ENCODE measurements around the gene SUSD6. TPM values are rescaled to one million over a fixed set of nuclear protein-coding genes. Genes with fewer than 3 reads are reported as not detected.
"Not testable (repeated sequence)": the region's sequence is repeated elsewhere in the genome, so short reads cannot be mapped to it uniquely, and the experiment has no call there.

SUSD6 gene
- polyA plus RNA-seq, 3 donors, result 9.1 to 24.4 (median 10.7) TPM

GRCh38 chr14:69696633-69697557 lies 85.5 kb downstream of the SUSD6 start:
- no peak overlapping the region for H3K27ac ChIP-seq (ENCODE audit: low read depth, low read length)
- 63 to 78% (median 66%) methylated on average over 8 of the region's 8 CpGs for WGBS, 3 donors

GRCh38 chr14:69698572-69698971 lies 87.2 kb downstream of the SUSD6 start:
- 92 to 95% (median 94%) methylated on average over 3 of the region's 3 CpGs for WGBS, 3 donors
- H3K27ac ChIP-seq (ENCODE audit: low read depth, low read length), result no peak overlapping the region

DNA sequence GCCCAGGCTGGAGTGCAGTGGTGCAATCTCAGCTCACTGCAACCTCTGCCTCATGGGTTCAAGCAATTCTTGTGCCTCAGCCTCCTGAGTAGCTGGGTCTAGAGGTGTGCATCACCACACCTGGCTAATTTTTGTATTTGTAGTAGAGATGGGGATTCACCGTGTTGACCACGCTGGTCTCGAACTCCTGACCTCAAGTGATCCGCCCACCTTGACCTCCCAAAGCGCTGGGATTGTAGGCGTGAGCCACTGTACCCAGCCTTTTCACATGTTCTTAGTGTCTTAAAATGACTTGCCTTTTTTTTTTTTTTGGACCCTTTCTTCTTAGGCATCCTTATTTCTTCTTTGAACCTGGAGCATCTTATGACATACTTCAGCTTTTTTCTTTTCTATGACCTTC lies 87.8 kb downstream of the SUSD6 start:
- not testable (repeated sequence) for H3K27ac ChIP-seq (ENCODE audit: low read depth, low read length)
- 95 to 99% (median 98%) methylated on average over 6 of the region's 6 CpGs for WGBS, 3 donors

- WGBS, 3 donors, result 53 to 85% (median 80%) methylated on average over 6 of the region's 6 CpGs
- no peak overlapping the region for H3K27ac ChIP-seq (ENCODE audit: low read depth, low read length)
Measured at GRCh38 chr14:69699748-69700303, 88.4 kb downstream of the SUSD6 start.

DNA sequence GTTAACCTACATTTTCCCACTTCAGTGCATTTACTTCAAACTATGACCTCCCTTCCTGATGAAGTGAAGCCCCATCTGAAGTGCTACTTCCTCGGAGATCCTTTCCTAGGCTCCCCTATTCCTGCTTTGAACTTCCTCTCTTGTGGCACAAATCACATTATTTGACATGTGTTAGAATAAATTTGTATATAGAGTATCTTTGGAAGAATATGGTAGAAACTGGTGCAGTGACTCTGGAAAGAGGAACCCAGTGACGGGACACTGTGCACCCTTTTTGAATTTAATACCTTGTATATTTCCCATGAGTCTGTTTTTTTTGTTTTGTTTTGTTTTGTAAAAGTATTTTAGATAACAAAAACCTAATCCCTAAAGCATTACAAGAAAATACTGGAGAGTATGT lies 89.2 kb downstream of the SUSD6 start:
- no peak overlapping the region for H3K27ac ChIP-seq (ENCODE audit: low read depth, low read length)
- 52 to 68% (median 59%) methylated on average over 2 of the region's 2 CpGs for WGBS, 3 donors

DNA sequence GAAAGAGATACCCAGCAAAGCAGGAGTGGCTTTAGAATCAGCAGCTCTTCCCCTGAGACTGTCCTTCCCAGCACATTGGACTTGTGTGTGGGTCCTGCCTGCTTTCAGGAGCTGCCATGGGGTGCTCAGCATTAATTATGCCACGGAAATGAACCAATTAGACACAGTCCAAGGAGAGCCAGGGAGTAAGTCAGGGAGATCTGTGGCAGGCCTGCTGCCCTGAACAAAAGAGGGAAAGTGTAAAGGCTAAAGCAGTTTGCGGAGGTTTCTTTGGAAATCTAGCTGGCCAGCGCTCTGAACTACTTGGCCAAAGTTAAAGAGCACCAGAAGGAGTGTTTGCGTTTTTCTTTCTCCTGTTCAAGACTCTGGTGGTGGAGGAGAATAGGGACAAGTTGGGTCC lies 89.9 kb downstream of the SUSD6 start:
- 65 to 70% (median 68%) methylated on average over 4 of the region's 4 CpGs for WGBS, 3 donors
- no peak overlapping the region for H3K27ac ChIP-seq (ENCODE audit: low read depth, low read length)

- no peak overlapping the region for H3K27ac ChIP-seq (ENCODE audit: low read depth, low read length)
- WGBS, 3 donors, result 26 to 38% (median 32%) methylated on average over 3 of the region's 3 CpGs
Measured at GRCh38 chr14:69701857-69702256, 90.5 kb downstream of the SUSD6 start.

DNA sequence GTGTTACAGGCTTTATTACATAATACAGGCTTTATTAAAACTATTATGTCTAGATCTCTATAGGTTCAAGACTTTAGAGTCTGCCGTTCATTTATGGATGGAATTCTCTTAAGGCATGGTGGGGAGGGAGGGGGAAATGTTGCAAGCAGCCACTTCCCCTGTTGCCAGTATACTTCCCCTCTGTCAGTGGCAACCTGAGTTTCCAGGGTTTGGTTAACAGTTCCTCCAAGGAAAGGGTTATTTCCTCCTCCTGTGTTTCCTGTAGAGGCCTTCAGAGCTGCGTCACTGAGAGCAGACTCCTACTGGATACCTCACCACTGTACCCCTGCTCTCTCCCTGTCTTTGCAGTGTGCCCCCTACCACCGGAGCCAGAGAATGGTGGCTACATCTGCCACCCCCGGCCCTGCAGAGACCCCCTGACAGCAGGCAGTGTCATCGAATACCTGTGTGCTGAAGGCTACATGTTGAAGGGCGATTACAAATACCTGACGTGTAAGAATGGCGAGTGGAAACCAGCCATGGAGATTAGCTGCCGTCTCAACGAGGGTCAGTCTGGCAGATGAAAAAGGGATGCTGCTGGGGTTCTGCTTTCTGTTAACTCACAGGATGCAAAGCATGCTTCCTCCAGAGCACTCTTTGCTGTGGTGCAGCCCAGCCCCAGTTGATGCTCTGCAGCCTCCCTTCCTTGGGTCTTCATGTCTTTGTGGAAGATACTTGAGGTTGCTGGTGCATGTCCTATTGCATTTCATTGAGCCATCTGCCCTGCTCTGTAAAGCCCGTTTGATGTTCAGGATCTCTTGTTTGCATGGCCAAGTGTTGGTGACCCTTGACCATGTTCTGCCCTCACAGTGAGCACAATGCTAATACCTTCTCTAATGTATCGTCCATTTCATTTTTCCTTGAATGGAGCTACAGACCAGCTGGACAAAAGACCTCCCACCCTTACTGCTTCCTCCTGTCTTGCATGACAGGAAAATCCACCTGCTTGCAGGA lies 91.9 kb downstream of the SUSD6 start:
- 43 to 77% (median 44%) methylated on average over 12 of the region's 12 CpGs for WGBS, 3 donors

GRCh38 chr14:69704319-69704718 lies 92.9 kb downstream of the SUSD6 start:
- WGBS, 3 donors, result 82 to 88% (median 84%) methylated on average over 5 of the region's 5 CpGs
- H3K27ac ChIP-seq (ENCODE audit: low read depth, low read length), result no peak overlapping the region

More for the DNA sequence above, 91.9 kb downstream of the SUSD6 start:
- no peak overlapping the region for H3K27ac ChIP-seq (ENCODE audit: low read depth, low read length)

GRCh38 chr14:69705706-69706105 lies 94.3 kb downstream of the SUSD6 start:
- H3K27ac ChIP-seq (ENCODE audit: low read depth, low read length), result no peak overlapping the region
- 44 to 82% (median 45%) methylated on average over 2 of the region's 2 CpGs for WGBS, 3 donors

DNA sequence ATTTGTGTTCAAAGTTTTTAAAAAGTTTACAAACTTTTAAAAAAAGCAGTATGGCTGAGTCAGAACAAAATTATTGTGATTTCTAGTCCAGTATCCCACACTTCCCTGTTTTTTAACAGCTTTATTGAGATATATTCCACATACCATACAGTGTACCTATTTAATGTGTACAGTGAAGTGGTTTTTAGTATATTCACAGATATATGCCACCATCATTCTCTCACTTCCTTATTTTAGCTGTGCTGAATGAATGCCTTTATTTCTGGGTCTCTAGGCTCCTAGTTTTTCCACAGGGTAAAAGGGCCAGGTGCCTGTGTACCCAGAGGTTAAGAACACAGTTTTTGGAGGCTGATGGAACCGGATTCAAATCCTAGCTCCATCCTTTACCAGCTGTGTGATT lies 96.7 kb downstream of the SUSD6 start:
- no peak overlapping the region for H3K27ac ChIP-seq (ENCODE audit: low read depth, low read length)
- 96 to 97% (median 97%) methylated on average over 1 of the region's 1 CpG for WGBS, 3 donors

GRCh38 chr14:69708586-69709560 lies 97.5 kb downstream of the SUSD6 start:
- 82 to 83% (median 82%) methylated on average over 12 of the region's 12 CpGs for WGBS, 3 donors
- no peak overlapping the region for H3K27ac ChIP-seq (ENCODE audit: low read depth, low read length)

DNA sequence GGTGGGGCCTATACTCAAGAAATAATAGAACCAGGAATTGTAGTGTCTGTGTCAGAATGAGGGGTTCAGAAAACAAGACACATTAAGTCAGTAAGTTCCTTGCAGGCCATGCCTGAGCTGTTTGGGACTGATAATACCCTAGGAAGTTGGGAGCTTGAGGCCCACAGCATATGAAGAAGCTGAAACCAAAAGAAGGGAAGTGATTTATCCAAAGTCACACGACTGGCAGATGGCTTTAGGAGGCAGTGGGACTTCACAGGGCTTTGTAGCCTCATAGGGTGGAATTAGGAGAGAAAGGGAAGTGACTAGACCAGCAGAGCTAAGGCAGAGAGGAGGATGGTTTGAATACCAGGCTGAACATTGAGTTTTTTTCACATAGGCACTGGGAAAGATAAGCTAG lies 99.0 kb downstream of the SUSD6 start:
- no peak overlapping the region for H3K27ac ChIP-seq (ENCODE audit: low read depth, low read length)
- 50 to 74% (median 68%) methylated on average over 1 of the region's 1 CpG for WGBS, 3 donors

GRCh38 chr14:69711065-69711464 lies 99.7 kb downstream of the SUSD6 start:
- WGBS, 3 donors, result 41 to 56% (median 49%) methylated on average over 4 of the region's 4 CpGs
- no peak overlapping the region for H3K27ac ChIP-seq (ENCODE audit: low read depth, low read length)

DNA sequence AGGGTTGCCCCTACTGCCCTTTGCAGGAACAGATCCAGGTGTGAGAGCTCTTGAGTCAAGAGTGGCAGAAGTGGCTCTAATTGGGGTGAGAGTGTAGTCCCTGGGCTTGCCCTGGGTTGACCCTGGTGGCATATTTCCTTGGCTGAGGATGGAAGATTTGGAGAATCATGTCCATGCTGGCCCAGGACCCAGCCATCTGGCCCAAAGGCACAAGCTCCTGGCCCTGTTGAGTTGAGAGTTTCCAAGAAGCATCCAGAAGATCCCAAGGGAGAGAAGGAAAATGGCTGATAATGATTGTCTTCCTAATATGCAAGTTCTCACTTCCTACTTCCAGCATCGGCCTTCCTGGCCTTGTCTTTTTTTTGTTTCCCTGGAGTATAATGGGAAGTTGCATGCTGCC lies 100.1 kb downstream of the SUSD6 start:
- H3K27ac ChIP-seq (ENCODE audit: low read depth, low read length), result no peak overlapping the region
- 0 to 46% (median 19%) methylated on average over 1 of the region's 1 CpG for WGBS, 3 donors

- 30 to 44% (median 33%) methylated on average over 11 of the region's 11 CpGs for WGBS, 3 donors
- H3K27ac ChIP-seq (ENCODE audit: low read depth, low read length), result no peak overlapping the region
Measured at GRCh38 chr14:69711881-69712560, 100.6 kb downstream of the SUSD6 start.

GRCh38 chr14:69712599-69713088 lies 101.2 kb downstream of the SUSD6 start:
- WGBS, 3 donors, result 29 to 41% (median 35%) methylated on average over 6 of the region's 6 CpGs
- peak overlapping the region; percentile 17 for H3K27ac ChIP-seq (ENCODE audit: low read depth, low read length)
